ENCODE results near the gene CCDC97. TPM values are rescaled to one million over a fixed set of nuclear protein-coding genes. Genes with fewer than 3 reads are reported as not detected.

The CCDC97 gene
- total RNA-seq, 1 experiment from 2014 or later, result 26.4 TPM

DNA sequence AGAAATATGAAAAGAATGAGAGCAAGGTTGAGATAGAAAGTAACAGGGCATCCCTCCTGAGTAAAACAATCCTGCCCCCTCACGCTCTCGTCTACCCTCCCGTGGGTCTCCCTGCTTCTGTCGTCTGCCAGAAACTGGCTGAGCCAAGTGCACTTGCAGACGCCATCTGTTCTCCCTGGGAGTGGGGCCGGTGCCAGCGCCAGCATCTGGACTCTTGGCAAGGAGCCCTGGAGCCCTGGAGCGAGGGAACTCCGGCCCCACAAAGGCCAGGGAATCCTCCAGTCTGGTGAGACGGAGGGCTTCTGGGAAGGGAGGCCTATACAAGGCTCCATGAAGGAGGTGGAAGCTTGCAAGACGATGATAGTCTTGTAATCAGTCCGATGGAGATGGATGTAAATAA lies 64.0 kb downstream of the CCDC97 start:
- H3F3A ChIP-seq (ENCODE audit: insufficient read depth, low read depth), result no peaks in the 10 kb centered on the region
- no peak for TF ChIP-seq EZH2 (IDR thresholded peaks at IDR 0.05; ENCODE audit: low read depth)
- TF ChIP-seq, protein P1, sequence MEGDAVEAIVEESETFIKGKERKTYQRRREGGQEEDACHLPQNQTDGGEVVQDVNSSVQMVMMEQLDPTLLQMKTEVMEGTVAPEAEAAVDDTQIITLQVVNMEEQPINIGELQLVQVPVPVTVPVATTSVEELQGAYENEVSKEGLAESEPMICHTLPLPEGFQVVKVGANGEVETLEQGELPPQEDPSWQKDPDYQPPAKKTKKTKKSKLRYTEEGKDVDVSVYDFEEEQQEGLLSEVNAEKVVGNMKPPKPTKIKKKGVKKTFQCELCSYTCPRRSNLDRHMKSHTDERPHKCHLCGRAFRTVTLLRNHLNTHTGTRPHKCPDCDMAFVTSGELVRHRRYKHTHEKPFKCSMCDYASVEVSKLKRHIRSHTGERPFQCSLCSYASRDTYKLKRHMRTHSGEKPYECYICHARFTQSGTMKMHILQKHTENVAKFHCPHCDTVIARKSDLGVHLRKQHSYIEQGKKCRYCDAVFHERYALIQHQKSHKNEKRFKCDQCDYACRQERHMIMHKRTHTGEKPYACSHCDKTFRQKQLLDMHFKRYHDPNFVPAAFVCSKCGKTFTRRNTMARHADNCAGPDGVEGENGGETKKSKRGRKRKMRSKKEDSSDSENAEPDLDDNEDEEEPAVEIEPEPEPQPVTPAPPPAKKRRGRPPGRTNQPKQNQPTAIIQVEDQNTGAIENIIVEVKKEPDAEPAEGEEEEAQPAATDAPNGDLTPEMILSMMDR (conservative IDR thresholded peaks at IDR 0.05), result no peak
- ChIA-PET POLR2A (ENCODE audit: unreplicated experiment) (no interaction called here), CTCF (no interaction called here)
- H3K4me2 ChIP-seq, result no peak overlapping the region
- no peak overlapping the region for H3K27ac ChIP-seq
- H2AFZ ChIP-seq, result no peak overlapping the region
- H4K20me1 ChIP-seq (ENCODE audit: insufficient read depth), result no peaks in the 10 kb centered on the region
- no peaks in the 10 kb centered on the region for H3K9me3 ChIP-seq (ENCODE audit: insufficient read depth, low read depth)
- H3K36me3 ChIP-seq (ENCODE audit: low read depth), result no peaks in the 10 kb centered on the region
- no peak overlapping the region for H3K4me3 ChIP-seq
- no peak for DNase-seq
- intact Hi-C loops (cut with micrococcal nuclease; ENCODE audit: unreplicated experiment), result no loop called here
- no peaks in the 10 kb centered on the region for H3K27me3 ChIP-seq (ENCODE audit: insufficient read depth, low read depth)
- H3K79me2 ChIP-seq (ENCODE audit: low read depth), result no peaks in the 10 kb centered on the region
- no peaks in the 10 kb centered on the region for H3K9me2 ChIP-seq (ENCODE audit: insufficient read depth)
- BruUV-seq (replicated peaks), result no TSS peak
- H3K4me1 ChIP-seq (replicated peaks; ENCODE audit: insufficient read depth), result no peaks in the 10 kb centered on the region

Other genes starting within 250 kb of the CCDC97 start
- gene CYP2A13, start 221.7 kb upstream of the CCDC97 start, total RNA-seq (2021), result not detected in 2 replicates
- gene CYP2F1, start 195.7 kb upstream of the CCDC97 start, total RNA-seq (2021), result not detected in 2 replicates
- 6.8 and 14.9 TPM in 2 replicates for gene CYP2S1, start 117.0 kb upstream of the CCDC97 start, total RNA-seq (2021)
- 236 and 271 TPM in 2 replicates for gene AXL, start 90.9 kb upstream of the CCDC97 start, total RNA-seq (2021)
- 248 and 266 TPM in 2 replicates for gene HNRNPUL1, start 45.8 kb upstream of the CCDC97 start, total RNA-seq (2021)
- 67.9 and 74.9 TPM in 2 replicates for gene TGFB1, start 43.8 kb downstream of the CCDC97 start, total RNA-seq (2021)
- gene B9D2, start 54.0 kb downstream of the CCDC97 start, total RNA-seq (2021), result 8.0 and 10.8 TPM in 2 replicates
- 21.9 and 31.0 TPM in 2 replicates for gene TMEM91, start 66.4 kb downstream of the CCDC97 start, total RNA-seq (2021)
- gene EXOSC5, start 87.2 kb downstream of the CCDC97 start, total RNA-seq (2021), result 37.7 and 43.7 TPM in 2 replicates
- gene BCKDHA, start 87.6 kb downstream of the CCDC97 start, total RNA-seq (2021), result 26.3 and 28.4 TPM in 2 replicates
- gene B3GNT8, start 117.2 kb downstream of the CCDC97 start, total RNA-seq (2021), result 0.20 TPM in 1 of 2 replicates, not detected in the other
- 38.6 and 42.6 TPM in 2 replicates for gene DMAC2, start 129.7 kb downstream of the CCDC97 start, total RNA-seq (2021)
- gene ERICH4, start 133.0 kb downstream of the CCDC97 start, total RNA-seq (2021), result not detected in 2 replicates